Nephron progenitor cell (in vitro differentiated cells): ENCODE results near the gene CACNA2D3.

Source experiments
- DNase-seq: peaks from one replicate; pipeline ENCODE4 v3.0.0; 2021
- H3K27ac Mint-ChIP-seq: 2 replicates; pipeline ENCODE4 v1.8.0; 2021; ENCODE audit warnings: mild to moderate bottlenecking, moderate library complexity, mixed read lengths
- H3K27me3 Mint-ChIP-seq: 2 replicates; pipeline ENCODE4 v1.8.0; 2021; ENCODE audit warnings: mild to moderate bottlenecking, low read depth, mixed read lengths; ENCODE audit not compliant: poor library complexity
- H3K36me3 Mint-ChIP-seq: 2 replicates; pipeline ENCODE4 v1.8.0; 2021; ENCODE audit warnings: low read depth, mixed read lengths
- H3K4me1 Mint-ChIP-seq: 2 replicates; pipeline ENCODE4 v1.8.0; 2021; ENCODE audit warnings: mixed read lengths
- H3K4me3 Mint-ChIP-seq: 2 replicates; pipeline ENCODE4 v1.8.0; 2021; ENCODE audit warnings: mild to moderate bottlenecking, moderate library complexity, mixed read lengths
- H3K9me3 Mint-ChIP-seq: 2 replicates; pipeline ENCODE4 v1.8.0; 2021; ENCODE audit warnings: mild to moderate bottlenecking, moderate library complexity, mixed read lengths
- CTCF ChIP-seq: fragments of 200-600 bp; sonication (generic); IDR thresholded peaks from 2 replicates; pipeline ENCODE4 v1.5.0; 2021; ENCODE audit warnings: antibody characterized with exemption

The CACNA2D3 gene

GRCh38 chr3:54698054-54698453 lies 575.7 kb downstream of the CACNA2D3 start:
- DNase-seq = no peak
- Mint-ChIP-seq H3K4me1 (peaks cover 25% of the 10 kb centered on the region), H3K27ac (peak overlapping the region; percentile 10), H3K36me3 (no peaks in the 10 kb centered on the region), H3K9me3 (peaks cover 13% of the 10 kb centered on the region), H3K27me3 (no peaks in the 10 kb centered on the region), H3K4me3 (no peak overlapping the region)
- no peak for TF ChIP-seq CTCF

- no peak for DNase-seq
- TF ChIP-seq CTCF = no peak
- Mint-ChIP-seq H3K4me3 (no peak overlapping the region), H3K27ac (no peak overlapping the region), H3K9me3 (peaks cover 13% of the 10 kb centered on the region), H3K36me3 (no peaks in the 10 kb centered on the region), H3K4me1 (peaks cover 7% of the 10 kb centered on the region), H3K27me3 (no peaks in the 10 kb centered on the region)
These were observed 581.6 kb downstream of the CACNA2D3 start for GRCh38 chr3:54703923-54704322.

- H3K4me3 Mint-ChIP-seq = no peak overlapping the region
- H3K9me3 Mint-ChIP-seq = peaks cover 13% of the 10 kb centered on the region
- H3K27ac Mint-ChIP-seq = no peak overlapping the region
- peaks cover 2% of the 10 kb centered on the region for H3K27me3 Mint-ChIP-seq
- no peaks in the 10 kb centered on the region for H3K36me3 Mint-ChIP-seq
- H3K4me1 Mint-ChIP-seq = no peaks in the 10 kb centered on the region
- no peak for TF ChIP-seq CTCF
- DNase-seq = no peak
These were observed 583.4 kb downstream of the CACNA2D3 start for GRCh38 chr3:54705730-54706129.

- Mint-ChIP-seq H3K4me3 (no peak overlapping the region), H3K27me3 (peaks cover 2% of the 10 kb centered on the region), H3K36me3 (no peaks in the 10 kb centered on the region), H3K4me1 (no peaks in the 10 kb centered on the region), H3K27ac (no peak overlapping the region), H3K9me3 (peaks cover 5% of the 10 kb centered on the region)
- DNase-seq = no peak
- no peak for TF ChIP-seq CTCF
These were observed 584.4 kb downstream of the CACNA2D3 start for GRCh38 chr3:54706738-54707137.

- Mint-ChIP-seq H3K27ac (no peak overlapping the region), H3K36me3 (no peaks in the 10 kb centered on the region), H3K27me3 (peaks cover 2% of the 10 kb centered on the region), H3K4me1 (no peaks in the 10 kb centered on the region), H3K4me3 (no peak overlapping the region), H3K9me3 (no peaks in the 10 kb centered on the region)
- DNase-seq = no peak
- TF ChIP-seq CTCF = no peak
These were observed 587.4 kb downstream of the CACNA2D3 start for GRCh38 chr3:54709785-54710184.

- Mint-ChIP-seq H3K36me3 (no peaks in the 10 kb centered on the region), H3K9me3 (no peaks in the 10 kb centered on the region), H3K27me3 (peaks cover 2% of the 10 kb centered on the region), H3K27ac (no peak overlapping the region), H3K4me3 (no peak overlapping the region), H3K4me1 (no peaks in the 10 kb centered on the region)
- DNase-seq = no peak
- no peak for TF ChIP-seq CTCF
These were observed 588.6 kb downstream of the CACNA2D3 start for GRCh38 chr3:54710954-54711353.
